Lung (tissue), 12 donors: ENCODE results near the gene CERS5. TPM values are rescaled to one million over a fixed set of nuclear protein-coding genes. Genes with fewer than 3 reads are reported as not detected.

Experiments used
- ATAC-seq: fragments of 200-7000 bp; cut with Tn5 transposase; one replicate; pipeline ENCODE4 v1.9.1; 2020; ENCODE audit warnings: moderate number of reproducible peaks; ENCODE audit not compliant: insufficient read depth, low FRiP score
- DNase-seq, 3 donors: peaks; one replicate each; pipeline ENCODE4 v3.0.0-alpha.2; 2013 to 2017
- H3K27ac ChIP-seq, 2 donors: one replicate each; pipeline ENCODE4 v1.5.1; 2013; ENCODE audit warnings: mild to moderate bottlenecking in 2 of 2, moderate library complexity in 2 of 2, control low read depth in 1 of 2, inconsistent platforms in 1 of 2, low read depth in 1 of 2, low read length in 1 of 2
- H3K27me3 ChIP-seq, 3 donors: one replicate each; pipeline ENCODE4 v1.5.1; 2013; ENCODE audit warnings: low read length in 2 of 3; ENCODE audit not compliant: control insufficient read depth in 3 of 3, insufficient read depth in 3 of 3
- H3K36me3 ChIP-seq, 4 donors: one replicate each; pipeline ENCODE4 v1.5.1; 2013; ENCODE audit warnings: low read length in 4 of 4, mild to moderate bottlenecking in 1 of 4, moderate library complexity in 1 of 4; ENCODE audit not compliant: control insufficient read depth in 4 of 4, insufficient read depth in 4 of 4
- H3K4me1 ChIP-seq, 5 donors: one replicate each; pipeline ENCODE4 v1.5.1; 2013; ENCODE audit warnings: low read length in 5 of 5, mild to moderate bottlenecking in 2 of 5, moderate library complexity in 1 of 5; ENCODE audit not compliant: control insufficient read depth in 5 of 5, insufficient read depth in 5 of 5
- H3K4me3 ChIP-seq: one replicate; pipeline ENCODE4 v1.5.1; 2013; ENCODE audit warnings: mild to moderate bottlenecking, control low read depth, moderate library complexity
- H3K9ac ChIP-seq, 2 donors: one replicate each; pipeline ENCODE4 v1.5.1; 2013; ENCODE audit warnings: low read length in 2 of 2, control low read depth in 1 of 2; ENCODE audit not compliant: insufficient read depth in 1 of 2
- H3K9me3 ChIP-seq, 4 donors: one replicate each; pipeline ENCODE4 v1.5.1; 2013; ENCODE audit warnings: low read length in 3 of 4, mild to moderate bottlenecking in 1 of 4, moderate library complexity in 1 of 4; ENCODE audit not compliant: control insufficient read depth in 4 of 4, insufficient read depth in 3 of 4
- WGBS, 2 donors: extraction: QIAGEN DNeasy Blood & Tissue Kit; methylation state at CpG; one replicate each; pipeline ENCODE4 v1.1.7; 2013; 5-methylcytosine and 5-hydroxymethylcytosine counted together
- polyA plus RNA-seq, 2 donors: library from polyadenylated mRNA; stranded (reverse); fragments of 200-250 nt; gene quantifications; one replicate each; pipeline ENCODE4 v1.2.1, GENCODE V29; 2013
- total RNA-seq, 2 donors: library from RNA; depleted of rRNA in 1 of 2; stranded (reverse); fragments of >200 nt in 1 of 2; gene quantifications; one replicate each; pipeline ENCODE4 v1.2.1, GENCODE V29; 2014 to 2021
- TF ChIP-seq, protein P1 (sequence below): IDR thresholded peaks from 2 replicates; pipeline ENCODE4 v1.5.1; 2012; ENCODE audit warnings: mild to moderate bottlenecking; ENCODE audit errors: control extremely low read depth, extremely low read depth
- donor health status: control.
- donor health status: control.
- donor health status: Bipolar disorder and iron deficiency.
- donor health status: healthy.
- donor health status: DM: yes; HTN: yes; CAD: no.

CERS5 gene
- total and polyA plus RNA-seq, 4 donors, result 32.6 to 54.0 (median 37.8) TPM

DNA sequence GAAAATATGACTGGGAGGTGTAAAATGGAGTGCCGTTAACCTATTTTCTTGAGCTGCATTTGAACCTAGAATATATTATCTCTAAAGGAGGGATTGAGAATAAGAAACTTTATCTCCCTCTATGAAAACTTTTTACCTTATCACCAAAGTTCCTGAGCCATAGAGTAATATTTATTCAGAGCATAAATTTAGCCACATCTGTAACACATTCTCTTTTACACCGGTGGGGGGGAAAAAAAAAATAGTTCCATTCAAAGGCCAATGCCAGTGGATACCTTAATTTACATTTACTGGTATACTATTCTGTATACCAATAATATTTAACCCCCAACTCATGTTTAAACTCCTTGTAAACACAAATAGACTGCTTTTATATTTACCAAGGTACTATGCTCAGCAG, 21.7 kb downstream of the CERS5 start:
- ATAC-seq (no peak), DNase-seq (no peak)
- Histone ChIP-seq H3K9ac (no peak overlapping the region), H3K27me3 (no peaks in the 10 kb centered on the region), H3K9me3 (no peaks in the 10 kb centered on the region), H3K27ac (no peak overlapping the region), H3K4me3 (no peak overlapping the region), H3K36me3 (peaks cover 3 to 11% (median 6%) of the 10 kb centered on the region in 4 donors), H3K4me1 (peaks cover 0 to 3% (median 0%) of the 10 kb centered on the region in 5 donors)
- TF ChIP-seq, protein P1, sequence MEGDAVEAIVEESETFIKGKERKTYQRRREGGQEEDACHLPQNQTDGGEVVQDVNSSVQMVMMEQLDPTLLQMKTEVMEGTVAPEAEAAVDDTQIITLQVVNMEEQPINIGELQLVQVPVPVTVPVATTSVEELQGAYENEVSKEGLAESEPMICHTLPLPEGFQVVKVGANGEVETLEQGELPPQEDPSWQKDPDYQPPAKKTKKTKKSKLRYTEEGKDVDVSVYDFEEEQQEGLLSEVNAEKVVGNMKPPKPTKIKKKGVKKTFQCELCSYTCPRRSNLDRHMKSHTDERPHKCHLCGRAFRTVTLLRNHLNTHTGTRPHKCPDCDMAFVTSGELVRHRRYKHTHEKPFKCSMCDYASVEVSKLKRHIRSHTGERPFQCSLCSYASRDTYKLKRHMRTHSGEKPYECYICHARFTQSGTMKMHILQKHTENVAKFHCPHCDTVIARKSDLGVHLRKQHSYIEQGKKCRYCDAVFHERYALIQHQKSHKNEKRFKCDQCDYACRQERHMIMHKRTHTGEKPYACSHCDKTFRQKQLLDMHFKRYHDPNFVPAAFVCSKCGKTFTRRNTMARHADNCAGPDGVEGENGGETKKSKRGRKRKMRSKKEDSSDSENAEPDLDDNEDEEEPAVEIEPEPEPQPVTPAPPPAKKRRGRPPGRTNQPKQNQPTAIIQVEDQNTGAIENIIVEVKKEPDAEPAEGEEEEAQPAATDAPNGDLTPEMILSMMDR, result no peak
- WGBS, 2 donors, result 81 to 93% methylated on average over 2 of the region's 2 CpGs

DNA sequence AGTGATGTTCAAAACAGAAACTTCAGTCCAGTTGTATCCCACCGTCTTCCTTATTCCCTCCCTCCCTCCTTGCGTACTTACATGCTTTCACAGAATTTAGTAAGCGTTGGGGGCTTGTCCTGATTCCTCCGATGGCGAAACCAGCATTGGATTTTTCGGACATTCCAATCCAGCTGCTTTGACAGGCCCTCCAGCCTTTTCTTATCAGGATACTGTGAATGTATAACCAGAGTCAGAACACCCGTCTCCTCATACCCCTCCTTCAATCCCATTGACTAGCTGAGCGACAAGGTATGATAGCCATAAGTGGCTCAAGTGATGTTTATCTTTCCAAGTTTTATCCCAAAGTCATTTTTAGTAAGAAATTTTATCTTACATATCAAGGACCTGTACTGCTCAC, 24.2 kb downstream of the CERS5 start:
- no peak overlapping the region for H3K9ac ChIP-seq
- no peaks in the 10 kb centered on the region for H3K9me3 ChIP-seq
- H3K27ac ChIP-seq, result no peak overlapping the region
- no peak overlapping the region for H3K4me3 ChIP-seq
- TF ChIP-seq, protein P1, result no peak
- H3K4me1 ChIP-seq, result peaks cover 0 to 3% (median 0%) of the 10 kb centered on the region in 5 donors
- H3K36me3 ChIP-seq, result peaks cover 5 to 20% (median 8%) of the 10 kb centered on the region in 4 donors
- 74 to 92% methylated on average over 8 of the region's 8 CpGs for WGBS, 2 donors
- DNase-seq (peak in 1 of 3 donors; percentile 8), ATAC-seq (no peak)
- no peaks in the 10 kb centered on the region for H3K27me3 ChIP-seq

DNA sequence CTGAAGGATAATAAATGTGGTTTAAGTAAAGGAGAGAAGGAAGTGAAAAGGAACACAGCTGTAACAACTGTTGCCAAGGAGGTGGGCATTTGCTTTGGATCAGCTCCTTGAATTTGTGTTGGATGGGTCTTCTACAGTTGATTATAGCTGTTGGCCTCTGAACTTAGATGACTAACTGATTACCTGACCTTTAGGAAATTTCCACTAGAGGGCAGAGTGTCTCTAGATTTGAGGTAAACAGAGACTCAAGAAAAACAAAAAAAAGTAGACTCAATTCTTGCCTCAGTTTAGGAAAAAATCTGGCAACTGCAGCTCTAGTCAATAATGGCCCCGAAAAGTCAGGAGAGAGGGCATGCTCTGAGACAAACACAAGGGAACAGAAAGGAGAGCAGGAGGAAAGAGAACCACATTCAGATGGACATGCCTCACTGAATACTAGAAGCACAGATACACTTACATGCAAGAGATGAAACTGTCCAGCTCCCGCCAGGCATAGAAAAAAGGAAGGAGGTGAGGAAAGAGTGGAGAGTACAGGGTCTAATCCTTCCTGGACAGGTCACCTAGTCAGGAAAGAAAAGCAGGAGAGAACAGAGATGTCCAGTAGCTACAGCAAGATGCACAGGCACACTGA, 34.5 kb downstream of the CERS5 start:
- TF ChIP-seq, protein P1, result peak; percentile 11
- 54 to 77% methylated on average over 2 of the region's 2 CpGs for WGBS, 2 donors
- Histone ChIP-seq H3K4me3 (no peak overlapping the region), H3K9me3 (no peaks in the 10 kb centered on the region), H3K27me3 (no peaks in the 10 kb centered on the region), H3K4me1 (peaks cover 0 to 2% (median 2%) of the 10 kb centered on the region in 5 donors), H3K27ac (no peak overlapping the region), H3K36me3 (peaks cover 26 to 62% (median 28%) of the 10 kb centered on the region in 4 donors), H3K9ac (no peak overlapping the region)
- DNase-seq (peak in 2 of 3 donors; percentile 15 to 47), ATAC-seq (no peak)
